Esophagus muscularis mucosa (tissue), 4 donors: Measurements from ENCODE around the gene RAB5A.

Experiments used
- CTCF ChIP-seq, 3 experiments: fragments of 200-600 bp in 2 of 3; fragments of 450-650 bp in 1 of 3; sonication (generic) in 2 of 3; IDR thresholded peaks; one replicate each; pipeline ENCODE4 v1.5.1; 2017 to 2019; ENCODE audit warnings: antibody characterized with exemption in 3 of 3, mild to moderate bottlenecking in 2 of 3, moderate library complexity in 1 of 3
- EP300 ChIP-seq: sonication (generic); formaldehyde crosslinking; IDR thresholded peaks from one replicate; pipeline ENCODE4 v1.6.1; 2017; ENCODE audit warnings: antibody characterized with exemption
- POLR2A ChIP-seq: fragments of 450-650 bp; IDR thresholded peaks from one replicate; pipeline ENCODE4 v1.6.1; 2017; ENCODE audit warnings: antibody characterized with exemption, moderate library complexity, mild to moderate bottlenecking, low read depth
- POLR2AphosphoS5 ChIP-seq, 2 donors: sonication (generic); formaldehyde crosslinking; IDR thresholded peaks; one replicate each; pipeline ENCODE4 v1.6.1; 2017; ENCODE audit warnings: antibody characterized with exemption in 2 of 2

GRCh38 chr3:19960696-19961095, 13.8 kb downstream of the RAB5A start:
- TF ChIP-seq POLR2A (no peak), POLR2AphosphoS5 (IDR thresholded peaks at IDR 0.05) (no peak), EP300 (no peak), CTCF (IDR thresholded peaks at IDR 0.05) (no peak)
